ENCODE data around the gene UBE3C. TPM values are rescaled to one million over a fixed set of nuclear protein-coding genes. Genes with fewer than 3 reads are reported as not detected.

UBE3C gene
- total and polyA plus RNA-seq, 2 of the 13 experiments (the other 11 are each of a cell fraction or from before 2014, with no cell fraction given): 27.0 to 48.2 TPM

GRCh38 chr7:157177983-157178381, 39.3 kb downstream of the UBE3C start:
- in situ Hi-C loops (cut with HindIII; ENCODE audit: extremely low pct_ligation_motif_present, low pct_unique_long_range_greater_than_20kb) (no loop called here), intact Hi-C loops (cut with micrococcal nuclease; ENCODE audit: unreplicated experiment) (no loop called here)
- H3K27me3 ChIP-seq (ENCODE audit: control insufficient read depth in 1 of 2, insufficient read depth in 2 of 2, low read length in 2 of 2): no peaks in the 10 kb centered on the region
- H3K4me3 ChIP-seq (replicated peaks in 1 of 3; ENCODE audit: insufficient read depth in 1 of 3, low read depth in 2 of 3, low read length in 3 of 3): no peak overlapping the region
- DNase-seq (ENCODE audit: low spot score) (no peak), ATAC-seq (no peak), FAIRE-seq (no peak)
- H3K27ac ChIP-seq (ENCODE audit: extremely low read length, insufficient read depth, low read length): no peak overlapping the region
- no TSS peak for BruUV-seq (replicated peaks)
- ChIA-PET POLR2A (no interaction called here), CTCF (ENCODE audit: low intra/inter-chr PET ratio, low total read pairs) (no interaction called here)
- no peaks in the 10 kb centered on the region for H3K79me2 ChIP-seq (ENCODE audit: insufficient read depth, low read length)
- peaks cover 28 to 83% of the 10 kb centered on the region in 2 experiments for H3K36me3 ChIP-seq (replicated peaks in 1 of 2; ENCODE audit: control insufficient read depth in 1 of 2, insufficient read depth in 2 of 2, low read length in 2 of 2)
- H3K4me2 ChIP-seq (ENCODE audit: low read depth, low read length): no peak overlapping the region
- no peak overlapping the region for H3K9ac ChIP-seq (ENCODE audit: insufficient read depth, low read depth, low read length)
- H3K4me1 ChIP-seq (ENCODE audit: insufficient read depth, low read length): no peaks in the 10 kb centered on the region
- 97% methylated on average over 7 of the region's 7 CpGs for WGBS (ENCODE audit: low lambda C conversion rate)
- H4K20me1 ChIP-seq (ENCODE audit: insufficient read depth, low read length): no peaks in the 10 kb centered on the region
- no peak overlapping the region for H2AFZ ChIP-seq (ENCODE audit: low read length)
- H3K9me3 ChIP-seq (ENCODE audit: low read length): no peaks in the 10 kb centered on the region
- no peak for TF ChIP-seq GZF1 (CRISPR knock-in tag; IDR thresholded peaks at IDR 0.05)
- TF ChIP-seq ZNF740 (CRISPR knock-in tag; IDR thresholded peaks at IDR 0.05): no peak
- no peak for TF ChIP-seq PCBP2 (optimal IDR thresholded peaks at IDR 0.05; ENCODE audit: low read depth, low read length, poor library complexity, severe bottlenecking)

GRCh38 chr7:157183832-157184231, 45.1 kb downstream of the UBE3C start:
- no peak overlapping the region for H3K9ac ChIP-seq (ENCODE audit: insufficient read depth, low read depth, low read length)
- CTCF ChIA-PET (ENCODE audit: low intra/inter-chr PET ratio, low total read pairs): no interaction called here
- POLR2A ChIA-PET: no interaction called here
- no peak for TF ChIP-seq ZNF367 (CRISPR knock-in tag; IDR thresholded peaks at IDR 0.05; ENCODE audit: borderline replicate concordance)
- TF ChIP-seq CSRNP1 (CRISPR knock-in tag; IDR thresholded peaks at IDR 0.05): no peak
- no peak for TF ChIP-seq ZNF225 (CRISPR knock-in tag; IDR thresholded peaks at IDR 0.05)
- no peak for TF ChIP-seq DNMT3B (CRISPR knock-in tag; conservative IDR thresholded peaks at IDR 0.05)
- TF ChIP-seq ATAD3A (CRISPR knock-in tag; IDR thresholded peaks at IDR 0.05): no peak
- no peak for TF ChIP-seq ZNF737 (CRISPR knock-in tag; IDR thresholded peaks at IDR 0.05; ENCODE audit: borderline replicate concordance)
- no peak for TF ChIP-seq EED (CRISPR knock-in tag; IDR thresholded peaks at IDR 0.05)
- no peak for TF ChIP-seq ZFP1 (CRISPR knock-in tag; IDR thresholded peaks at IDR 0.05)

More at GRCh38 chr7:157183832-157184231, 45.1 kb downstream of the UBE3C start:
- 95% methylated on average over 15 of the region's 15 CpGs for WGBS (ENCODE audit: low lambda C conversion rate)
- no peaks in the 10 kb centered on the region for H3K4me1 ChIP-seq (ENCODE audit: insufficient read depth, low read length)
- peaks cover 24 to 81% of the 10 kb centered on the region in 2 experiments for H3K36me3 ChIP-seq (replicated peaks in 1 of 2; ENCODE audit: control insufficient read depth in 1 of 2, insufficient read depth in 2 of 2, low read length in 2 of 2)
- in situ Hi-C loops (cut with HindIII; ENCODE audit: extremely low pct_ligation_motif_present, low pct_unique_long_range_greater_than_20kb): no loop called here
- no peak overlapping the region for H3K4me3 ChIP-seq (replicated peaks in 1 of 3; ENCODE audit: insufficient read depth in 1 of 3, low read depth in 2 of 3, low read length in 3 of 3)
- H2AFZ ChIP-seq (ENCODE audit: low read length): no peak overlapping the region
- no peaks in the 10 kb centered on the region for H3K79me2 ChIP-seq (ENCODE audit: insufficient read depth, low read length)
- no peak for FAIRE-seq
- BruUV-seq (replicated peaks): no TSS peak
- no peak overlapping the region for H3K4me2 ChIP-seq (ENCODE audit: low read depth, low read length)
- intact Hi-C loops (cut with micrococcal nuclease; ENCODE audit: unreplicated experiment): no loop called here
- DNase-seq (ENCODE audit: low spot score): no peak
- H3K9me3 ChIP-seq (ENCODE audit: low read length): no peaks in the 10 kb centered on the region
- H4K20me1 ChIP-seq (ENCODE audit: insufficient read depth, low read length): no peaks in the 10 kb centered on the region
- ATAC-seq: no peak
- no peak overlapping the region for H3K27ac ChIP-seq (ENCODE audit: extremely low read length, insufficient read depth, low read length)
- no peaks in the 10 kb centered on the region for H3K27me3 ChIP-seq (ENCODE audit: control insufficient read depth in 1 of 2, insufficient read depth in 2 of 2, low read length in 2 of 2)

Measured in HepG2 (cell line).